GM12878 (cell line): ENCODE measurements around the gene TTLL12. TPM values are rescaled to one million over a fixed set of nuclear protein-coding genes. Genes with fewer than 3 reads are reported as not detected.
A peak's percentile ranks its signal among the peaks of the same experiment; 100 is the strongest.

ENCODE experiments used
- ATAC-seq: fragments of 200-7000 bp; cut with Tn5 transposase; 3 replicates; pipeline ENCODE4 v1.9.1; 2020; ENCODE audit warnings: mild to moderate bottlenecking, moderate library complexity
- BruUV-seq: library from RNA; stranded (reverse); fragments of 400-500 nt; replicated peaks from 2 replicates; lab custom pipeline; 2021; lab: Mats Ljungman, UMichigan
- CTCF ChIA-PET: fragments of 300-600 bp; sonication (Branson Sonifier 250); formaldehyde crosslinking; extraction: SDS; loops from one replicate; lab custom pipeline; 2021; ENCODE audit warnings: inconsistent platforms; lab: Yijun Ruan, JAX
- POLR2A ChIA-PET: fragments of 350-600 bp; formaldehyde crosslinking; extraction: SDS; loops from one replicate; lab custom pipeline; 2021; ENCODE audit warnings: inconsistent platforms; lab: Charles Lee
- RAD21 ChIA-PET: fragments of 300-600 bp; sonication (Branson Sonifier 250); formaldehyde crosslinking; loops from one replicate; lab custom pipeline; 2023; ENCODE audit warnings: antibody characterized with exemption; ENCODE audit not compliant: unreplicated experiment; lab: Charles Lee
- SMC1A ChIA-PET: fragments of 300-600 bp; sonication (Branson Sonifier 250); formaldehyde crosslinking; loops from one replicate; lab custom pipeline; 2023; ENCODE audit not compliant: unreplicated experiment, uncharacterized antibody; lab: Charles Lee
- DNase-seq: peaks from one replicate; pipeline ENCODE4 v3.0.0-alpha.2; 2011; ENCODE audit warnings: low read depth, low spot score
- FAIRE-seq: peaks from 3 replicates; lab custom pipeline; 2011; peaks lifted over from hg19 to GRCh38; lab: Jason Lieb, UNC
- H2AFZ ChIP-seq: 2 replicates; pipeline ENCODE4 v1.6.0; 2011; ENCODE audit warnings: low read depth, low read length, control low read depth; ENCODE audit not compliant: control insufficient read depth
- H3K27ac ChIP-seq: 2 replicates; pipeline ENCODE4 v1.5.1; 2011; ENCODE audit warnings: control low read depth; ENCODE audit not compliant: control insufficient read depth, insufficient read depth
- H3K27me3 ChIP-seq, 2 experiments: replicated peaks in 1 of 2; 2 replicates each; pipeline versions ENCODE4 v1.6.0 to v1.6.1; 2011; ENCODE audit warnings: low read length in 1 of 2; ENCODE audit not compliant: control insufficient read depth in 2 of 2, insufficient read depth in 2 of 2
- H3K36me3 ChIP-seq, 2 experiments: 2 replicates each; pipeline ENCODE4 v1.5.1; 2011; ENCODE audit warnings: low read length in 1 of 2; ENCODE audit not compliant: control insufficient read depth in 2 of 2, insufficient read depth in 2 of 2
- H3K4me1 ChIP-seq: 2 replicates; pipeline ENCODE4 v1.6.1; 2011; ENCODE audit warnings: mild to moderate bottlenecking, low read length, moderate library complexity, mixed read lengths; ENCODE audit not compliant: control insufficient read depth, insufficient read depth
- H3K4me2 ChIP-seq: 2 replicates; pipeline ENCODE4 v1.6.0; 2011; ENCODE audit warnings: control low read depth; ENCODE audit not compliant: control insufficient read depth, insufficient read depth
- H3K4me3 ChIP-seq: fragments of 200-600 bp; sonication (generic); 2 replicates; pipeline ENCODE4 v1.5.1; 2016
- H3K79me2 ChIP-seq: 2 replicates; pipeline ENCODE4 v1.6.0; 2011; ENCODE audit warnings: low read length; ENCODE audit not compliant: control insufficient read depth, insufficient read depth
- H3K9ac ChIP-seq: 2 replicates; pipeline ENCODE4 v1.8.0; 2011; ENCODE audit warnings: low read length, control low read depth, mixed read lengths; ENCODE audit not compliant: control insufficient read depth, insufficient read depth
- H3K9me3 ChIP-seq: replicated peaks from 3 replicates; pipeline ENCODE4 v1.5.1; 2011; ENCODE audit warnings: mild to moderate bottlenecking, low read length; ENCODE audit not compliant: control insufficient read depth, insufficient read depth
- H4K20me1 ChIP-seq: 2 replicates; pipeline ENCODE4 v1.6.0; 2011; ENCODE audit not compliant: control insufficient read depth, insufficient read depth
- BCL11A ChIP-seq: IDR thresholded peaks from 2 replicates; pipeline ENCODE4 v1.6.1; 2011; ENCODE audit warnings: low read depth, low read length
- CBFB ChIP-seq: IDR thresholded peaks from 2 replicates; pipeline ENCODE4 v1.6.1; 2016; ENCODE audit warnings: antibody characterized with exemption, low read depth
- CEBPB ChIP-seq, 2 experiments: fragments of 150-350 bp in 1 of 2; IDR thresholded peaks; 2 replicates each; pipeline ENCODE4 v1.6.1; 2012 to 2014; ENCODE audit warnings: low read depth in 2 of 2, low read length in 2 of 2, borderline replicate concordance in 1 of 2, inconsistent platforms in 1 of 2
- CREM ChIP-seq: IDR thresholded peaks from 2 replicates; pipeline ENCODE4 v1.6.1; 2014; ENCODE audit warnings: antibody characterized with exemption, low read depth
- ETV6 ChIP-seq, 2 experiments: fragments of 450-650 bp in 1 of 2; IDR thresholded peaks in 1 of 2; conservative IDR thresholded peaks in 1 of 2; 2 replicates each; pipeline ENCODE4 v1.6.1; 2014; ENCODE audit warnings: antibody characterized with exemption in 1 of 2, borderline replicate concordance in 1 of 2, low read depth in 1 of 2, mild to moderate bottlenecking in 1 of 2, moderate library complexity in 1 of 2
- GABPA ChIP-seq: IDR thresholded peaks from 2 replicates; pipeline ENCODE4 v1.6.1; 2014; ENCODE audit warnings: antibody characterized with exemption, low read depth, mild to moderate bottlenecking, inconsistent platforms
- HDAC2 ChIP-seq: fragments of 200-600 bp; sonication (generic); IDR thresholded peaks from 2 replicates; pipeline ENCODE4 v1.6.1; 2017
- MYB ChIP-seq: fragments of 150-350 bp; IDR thresholded peaks from 2 replicates; pipeline ENCODE4 v1.6.1; 2014; ENCODE audit warnings: mild to moderate bottlenecking, low read depth, low read length, borderline replicate concordance
- NFIC ChIP-seq: IDR thresholded peaks from 2 replicates; pipeline ENCODE4 v1.6.1; 2012; ENCODE audit warnings: low read depth, mild to moderate bottlenecking, inconsistent platforms, low read length, moderate library complexity
- NR2C1 ChIP-seq: fragments of 450-650 bp; IDR thresholded peaks from 2 replicates; pipeline ENCODE4 v1.6.1; 2017; ENCODE audit warnings: antibody characterized with exemption, mild to moderate bottlenecking, moderate library complexity
- PAX5 ChIP-seq: IDR thresholded peaks from 2 replicates; pipeline ENCODE4 v1.6.1; 2011; ENCODE audit warnings: low read depth, low read length, borderline replicate concordance
- PAX8 ChIP-seq: fragments of 450-650 bp; IDR thresholded peaks from 2 replicates; pipeline ENCODE4 v1.6.1; 2017; ENCODE audit warnings: mild to moderate bottlenecking, moderate library complexity
- PML ChIP-seq: IDR thresholded peaks from 2 replicates; pipeline ENCODE4 v1.6.1; 2012; ENCODE audit warnings: low read length, inconsistent platforms
- RAD21 ChIP-seq: IDR thresholded peaks from 2 replicates; pipeline ENCODE4 v1.6.1; 2011; ENCODE audit warnings: mild to moderate bottlenecking, low read depth, low read length, moderate library complexity; ENCODE audit not compliant: insufficient read depth
- RUNX3 ChIP-seq: IDR thresholded peaks from 2 replicates; pipeline ENCODE4 v1.6.1; 2012; ENCODE audit warnings: low read length, inconsistent platforms
- SMAD5 ChIP-seq: IDR thresholded peaks from 2 replicates; pipeline ENCODE4 v1.6.1; 2016; ENCODE audit warnings: antibody characterized with exemption, low read depth
- ZZZ3 ChIP-seq: IDR thresholded peaks from 2 replicates; pipeline ENCODE4 v1.6.1; 2011; ENCODE audit warnings: low read depth; ENCODE audit not compliant: control insufficient read depth, insufficient read length
- WGBS: methylation state at CpG from one replicate; pipeline ENCODE4 v1.1.6; 2016; ENCODE audit warnings: low lambda C conversion rate; ENCODE audit not compliant: insufficient replicate concordance, insufficient coverage; ENCODE audit errors: missing lambda C conversion rate; 5-methylcytosine and 5-hydroxymethylcytosine counted together
- in situ Hi-C: fragments of 300-500 bp; cut with MboI; formaldehyde crosslinking; loops from 9 replicates; pipeline ENCODE4 v1.14.3; 2018; ENCODE audit warnings: mixed read lengths
- intact Hi-C: fragments of 100-400 bp; cut with micrococcal nuclease; formaldehyde crosslinking; loops from one replicate; pipeline ENCODE4 v1.14.2; 2022; ENCODE audit not compliant: unreplicated experiment
- polyA plus RNA-seq, 11 experiments: library from polyadenylated mRNA; depleted of rRNA in 4 of 11; unstranded in 6 of 11; stranded (reverse) in 5 of 11; fragments of >200 nt; fragmentation: Nextera tagmentation in 4 of 11; fragmentation: Illumina TruSeq in 1 of 11; extraction: Ambion mirVana in 4 of 11; extraction: Trizol in 1 of 11; gene quantifications; 1 replicate in 1 of 11; 2 replicates in 10 of 11; pipeline versions ENCODE4 v1.2.1 to v1.2.3, GENCODE V29; 2011 to 2016; ENCODE audit warnings: inconsistent platforms in 2 of 11, missing spikeins in 2 of 11, low read depth in 1 of 11
- total RNA-seq, 4 experiments: library from RNA; depleted of rRNA in 3 of 4; stranded (reverse); fragments of >200 nt in 3 of 4; fragmentation: Illumina TruSeq in 1 of 4; extraction: Trizol in 1 of 4; gene quantifications; 2 replicates each; pipeline versions ENCODE4 v1.2.1 to v1.2.3, GENCODE V29; 2013 to 2021
- TF ChIP-seq, protein P1 (sequence below): IDR thresholded peaks from 2 replicates; pipeline ENCODE4 v1.6.1; 2011; ENCODE audit warnings: mild to moderate bottlenecking, low read depth, low read length, moderate library complexity; ENCODE audit not compliant: insufficient replicate concordance

TTLL12 gene
- total and polyA plus RNA-seq, 10 of the 15 experiments (the other 5 are each of a cell fraction or from before 2014, with no cell fraction given), result 1.00 to 89.8 (median 38.5) TPM

DNA sequence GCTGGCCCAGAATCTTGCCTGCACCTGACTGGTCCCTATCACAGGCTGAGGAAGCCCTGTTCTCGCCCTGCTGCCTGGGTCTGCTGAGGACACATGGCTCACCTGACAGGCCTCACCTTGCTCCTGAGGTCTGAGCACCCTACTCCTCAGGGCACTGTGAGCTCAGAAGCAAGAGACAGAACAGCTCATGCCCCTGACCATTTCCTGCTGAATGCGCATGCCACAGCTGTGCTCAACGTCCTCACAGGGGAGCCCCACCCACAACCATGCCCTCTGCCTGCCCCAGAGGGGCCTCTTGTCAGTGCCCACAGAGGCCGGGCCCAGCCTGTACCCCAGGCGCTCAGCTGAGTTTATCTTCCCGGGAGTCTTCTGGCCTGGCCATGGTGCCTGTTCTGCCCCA, 38.4 kb downstream of the TTLL12 start:
- RAD21 ChIA-PET, result no interaction called here
- in situ Hi-C loops (no loop called here), intact Hi-C loops (no loop called here)
- 25% methylated on average over 6 of the region's 6 CpGs for WGBS
- TF ChIP-seq PML (no peak), PAX8 (no peak), HDAC2 (no peak), CEBPB (IDR thresholded peaks at IDR 0.05; ENCODE audit: borderline replicate concordance in 1 of 2, low read depth in 2 of 2, low read length in 2 of 2) (no peak)
- POLR2A ChIA-PET, result no interaction called here
- no peak overlapping the region; the same call in 1 of the 2 replicates for H2AFZ ChIP-seq
- FAIRE-seq (no peak), DNase-seq (no peak), ATAC-seq (no peak)
- no peaks in the 10 kb centered on the region for H3K79me2 ChIP-seq
- no TSS peak for BruUV-seq
- CTCF ChIA-PET, result no interaction called here
- H3K27ac ChIP-seq, result no peak overlapping the region
- no peaks in the 10 kb centered on the region for H4K20me1 ChIP-seq
- H3K4me3 ChIP-seq, result no peak overlapping the region
- SMC1A ChIA-PET, result no interaction called here
- no peaks in the 10 kb centered on the region for H3K36me3 ChIP-seq
- H3K9ac ChIP-seq, result no peak overlapping the region
- peaks cover 19% of the 10 kb centered on the region for H3K4me1 ChIP-seq
- no peak overlapping the region for H3K4me2 ChIP-seq
- no peaks in the 10 kb centered on the region for H3K9me3 ChIP-seq
- H3K27me3 ChIP-seq, result no peaks in the 10 kb centered on the region

DNA sequence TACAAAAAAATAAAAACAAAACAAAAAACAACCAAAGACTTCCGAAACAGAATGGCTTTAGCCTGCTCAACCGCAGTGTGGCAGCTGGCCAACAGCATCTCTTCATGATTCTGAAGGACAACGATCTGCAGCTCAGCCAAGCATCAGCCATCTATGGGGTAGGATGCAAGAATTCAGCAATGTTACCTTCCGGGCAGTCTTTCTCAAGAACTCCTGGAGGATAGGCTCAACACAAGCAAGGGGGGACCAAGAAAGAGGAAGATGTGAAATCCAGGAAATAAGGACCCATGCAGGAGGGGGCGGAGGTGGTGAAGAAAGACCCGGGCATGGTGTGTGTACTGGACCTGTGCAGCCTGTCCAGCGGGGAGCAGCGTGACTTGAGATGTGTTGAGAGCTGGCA, 39.1 kb downstream of the TTLL12 start:
- CTCF ChIA-PET, result no interaction called here
- no peaks in the 10 kb centered on the region for H3K9me3 ChIP-seq
- RAD21 ChIA-PET, result no interaction called here
- H3K27me3 ChIP-seq, result no peaks in the 10 kb centered on the region
- no peak overlapping the region for H3K9ac ChIP-seq
- BruUV-seq, result no TSS peak
- SMC1A ChIA-PET, result no interaction called here
- ATAC-seq (no peak), FAIRE-seq (peak; percentile 85), DNase-seq (no peak)
- WGBS, result 34% methylated on average over 8 of the region's 8 CpGs
- intact Hi-C loops, result no loop called here
- no peak overlapping the region for H3K27ac ChIP-seq
- no peaks in the 10 kb centered on the region for H3K36me3 ChIP-seq
- peak overlapping the region; percentile 13; the same call in 1 of the 2 replicates for H2AFZ ChIP-seq
- in situ Hi-C loops, result no loop called here
- peaks cover 21% of the 10 kb centered on the region for H3K4me1 ChIP-seq
- peak overlapping the region; percentile 56; the same call in 1 of the 2 replicates for H3K4me2 ChIP-seq
- POLR2A ChIA-PET, result interaction anchor here (0.7 kb wide), 1 partner anchor 229 kb away, joined by 6 read pairs; no protein-coding TSS in a partner anchor
- peak overlapping the region; percentile 2; the same call in 1 of the 2 replicates for H3K4me3 ChIP-seq
- H4K20me1 ChIP-seq, result no peaks in the 10 kb centered on the region
- peaks cover 3% of the 10 kb centered on the region for H3K79me2 ChIP-seq
- TF ChIP-seq BCL11A, result no peak
- TF ChIP-seq NR2C1, result no peak
- TF ChIP-seq RAD21, result no peak
- TF ChIP-seq ZZZ3, result no peak
- no peak for TF ChIP-seq SMAD5
- no peak for TF ChIP-seq GABPA
- TF ChIP-seq, protein P1, sequence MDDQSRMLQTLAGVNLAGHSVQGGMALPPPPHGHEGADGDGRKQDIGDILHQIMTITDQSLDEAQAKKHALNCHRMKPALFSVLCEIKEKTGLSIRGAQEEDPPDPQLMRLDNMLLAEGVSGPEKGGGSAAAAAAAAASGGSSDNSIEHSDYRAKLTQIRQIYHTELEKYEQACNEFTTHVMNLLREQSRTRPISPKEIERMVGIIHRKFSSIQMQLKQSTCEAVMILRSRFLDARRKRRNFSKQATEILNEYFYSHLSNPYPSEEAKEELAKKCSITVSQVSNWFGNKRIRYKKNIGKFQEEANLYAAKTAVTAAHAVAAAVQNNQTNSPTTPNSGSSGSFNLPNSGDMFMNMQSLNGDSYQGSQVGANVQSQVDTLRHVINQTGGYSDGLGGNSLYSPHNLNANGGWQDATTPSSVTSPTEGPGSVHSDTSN, result no peak
- no peak for TF ChIP-seq ETV6 (conservative IDR thresholded peaks at IDR 0.05 in 1 of 2, IDR thresholded peaks at IDR 0.05 in 1 of 2; ENCODE audit: borderline replicate concordance in 1 of 2, low read depth in 1 of 2)
- no peak for TF ChIP-seq CREM
- TF ChIP-seq RUNX3, result peak; percentile 88
- TF ChIP-seq CBFB, result peak; percentile 57; the same call in 1 of the 2 replicates
- no peak for TF ChIP-seq MYB
- TF ChIP-seq PAX5, result no peak
- 0 out of 2 replicates have a peak, but pooled peaks have one; percentile 2 for TF ChIP-seq NFIC
